Cardiac muscle cell (in vitro differentiated cells and primary cell): ENCODE results near the gene CR1. TPM values are rescaled to one million over a fixed set of nuclear protein-coding genes. Genes with fewer than 3 reads are reported as not detected.
"Not testable (repeated sequence)": the region's sequence is repeated elsewhere in the genome, so short reads cannot be mapped to it uniquely, and the experiment has no call there.

ENCODE experiments used
- DNase-seq, 2 donors: peaks; one replicate each; pipeline versions ENCODE4 v3.0.0 to v3.0.0-alpha.2; 2010 to 2017; ENCODE audit warnings: low read depth in 1 of 2, low spot score in 1 of 2
- H3K27ac ChIP-seq: fragments of 200-600 bp; sonication (generic); 2 replicates; pipeline ENCODE4 v1.5.1; 2016
- H3K27me3 ChIP-seq: fragments of 200-600 bp; sonication (generic); 2 replicates; pipeline ENCODE4 v1.6.0; 2016; ENCODE audit warnings: control low read depth
- H3K36me3 ChIP-seq: fragments of 200-600 bp; sonication (generic); 2 replicates; pipeline ENCODE4 v1.5.1; 2016; ENCODE audit warnings: control low read depth
- H3K4me1 ChIP-seq: fragments of 200-600 bp; sonication (generic); 2 replicates; pipeline ENCODE4 v1.8.1; 2017; ENCODE audit warnings: low read depth, mild to moderate bottlenecking, mixed run types
- H3K4me3 ChIP-seq: fragments of 200-600 bp; sonication (generic); 2 replicates; pipeline ENCODE4 v1.5.1; 2016; ENCODE audit warnings: mild to moderate bottlenecking
- H3K9me3 ChIP-seq: fragments of 200-600 bp; sonication (generic); 2 replicates; pipeline ENCODE4 v1.5.1; 2017; ENCODE audit warnings: low read depth, mild to moderate bottlenecking, control low read depth
- CTCF ChIP-seq: IDR thresholded peaks from 2 replicates; pipeline ENCODE4 v1.5.1; 2012; ENCODE audit warnings: low read depth, mild to moderate bottlenecking, low read length
- polyA plus RNA-seq: library from polyadenylated mRNA; unstranded; fragments of >200 nt; fragmentation: Nextera tagmentation; extraction: Ambion mirVana; gene quantifications from 2 replicates; pipeline ENCODE4 v1.2.1, GENCODE V29; 2016
- total RNA-seq: library from RNA; depleted of rRNA; stranded (reverse); fragments of >200 nt; gene quantifications from 2 replicates; pipeline ENCODE4 v1.2.3, GENCODE V29; 2016

CR1 gene
- total and polyA plus RNA-seq, 2 experiments from 2014 or later: not detected

DNA sequence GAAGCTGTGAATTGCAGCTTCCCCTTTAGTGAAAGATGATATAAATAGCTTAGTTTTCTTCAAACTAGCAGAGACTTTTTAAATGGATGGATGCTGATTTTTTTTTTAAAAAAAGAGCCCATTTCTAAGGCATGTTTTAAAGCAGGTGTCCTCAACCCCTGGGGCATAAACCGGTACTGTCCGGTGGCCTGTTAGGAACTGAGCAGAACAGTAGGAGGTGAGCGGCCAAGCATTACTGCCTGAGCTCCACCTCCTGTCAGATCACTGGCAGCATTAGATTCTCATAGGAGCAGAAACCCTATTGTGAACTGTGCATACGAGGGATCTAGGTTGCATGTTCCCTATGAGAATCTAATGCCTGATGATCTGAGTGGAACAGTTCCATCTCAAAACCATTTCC, 180.2 kb downstream of the CR1 start:
- no peaks in the 10 kb centered on the region for H3K36me3 ChIP-seq
- DNase-seq: no peak
- no peaks in the 10 kb centered on the region for H3K9me3 ChIP-seq
- H3K27ac ChIP-seq: no peak overlapping the region
- H3K4me3 ChIP-seq: no peak overlapping the region
- no peak for TF ChIP-seq CTCF
- H3K27me3 ChIP-seq: no peaks in the 10 kb centered on the region
- no peaks in the 10 kb centered on the region for H3K4me1 ChIP-seq

DNA sequence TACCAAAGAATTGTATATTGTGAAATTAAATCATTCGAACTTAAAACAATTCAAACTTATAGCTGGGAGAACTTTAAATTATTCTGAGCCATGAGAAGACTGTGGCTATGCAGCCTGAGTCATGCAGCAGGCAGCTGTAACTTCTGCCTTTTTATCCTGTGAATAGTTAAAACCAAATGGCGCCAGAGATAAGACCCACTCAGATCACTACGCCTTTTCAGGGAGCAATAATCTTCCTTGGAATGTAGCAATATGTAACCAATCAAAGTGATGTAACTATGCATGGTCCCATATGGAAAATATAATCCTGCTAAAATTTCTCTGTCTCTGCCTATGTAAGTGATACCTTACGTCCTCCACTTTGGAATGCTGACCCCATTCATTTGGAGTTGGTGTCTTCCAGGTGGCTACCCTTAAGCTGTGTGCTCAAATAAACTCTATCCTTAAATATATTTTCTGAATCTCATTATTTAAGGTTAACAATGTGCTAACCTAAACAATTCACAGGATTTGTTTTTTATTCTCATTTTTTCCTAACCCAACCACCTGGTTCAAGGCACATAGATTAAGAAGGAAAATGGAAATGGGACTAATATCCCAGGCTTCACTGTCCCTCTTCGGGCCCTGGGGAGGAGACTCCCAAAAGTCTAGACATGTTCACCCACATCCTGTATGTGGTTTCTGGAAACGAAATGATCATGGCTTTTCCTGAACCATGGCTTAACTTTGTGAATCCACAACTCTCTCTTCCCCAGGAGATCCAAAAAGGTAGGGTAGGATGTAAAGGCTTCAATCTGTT, 184.8 kb downstream of the CR1 start:
- H3K27me3 ChIP-seq, H3K4me1 ChIP-seq, H3K4me3 ChIP-seq, H3K27ac ChIP-seq, H3K36me3 ChIP-seq, H3K9me3 ChIP-seq: not testable (repeated sequence)
- peak in 1 of 2 donors; percentile 72 for DNase-seq

GRCh38 chr1:207682872-207683434, 187.0 kb downstream of the CR1 start:
- DNase-seq, H3K4me3 ChIP-seq, H3K27ac ChIP-seq, H3K4me1 ChIP-seq, H3K36me3 ChIP-seq, H3K9me3 ChIP-seq, H3K27me3 ChIP-seq: not testable (repeated sequence)

- H3K4me1 ChIP-seq, H3K27me3 ChIP-seq, H3K36me3 ChIP-seq, H3K9me3 ChIP-seq, DNase-seq, H3K27ac ChIP-seq, H3K4me3 ChIP-seq: not testable (repeated sequence)
Measured at GRCh38 chr1:207690551-207690950, 194.6 kb downstream of the CR1 start.

GRCh38 chr1:207691010-207691409, 195.1 kb downstream of the CR1 start:
- Histone ChIP-seq H3K9me3 (no peaks in the 10 kb centered on the region), H3K27ac (no peak overlapping the region), H3K4me3 (no peak overlapping the region), H3K27me3 (no peaks in the 10 kb centered on the region), H3K36me3 (no peaks in the 10 kb centered on the region), H3K4me1 (no peaks in the 10 kb centered on the region)
- no peak for TF ChIP-seq CTCF
- no peak for DNase-seq

Other genes with a start within 250 kb of the CR1 start
- 14.6 and 19.4 TPM in 2 replicates for gene CD55, start 174.5 kb upstream of the CR1 start, total RNA-seq
- 20.3 and 24.9 TPM in 2 replicates for gene CD55, start 174.5 kb upstream of the CR1 start, polyA plus RNA-seq
- gene CR2, start 41.8 kb upstream of the CR1 start, total RNA-seq: 0.04 TPM in 1 of 2 replicates, not detected in the other
- gene CR2, start 41.8 kb upstream of the CR1 start, polyA plus RNA-seq: not detected in 2 replicates
- gene CR1L, start 149.0 kb downstream of the CR1 start, total RNA-seq: not detected in 2 replicates
- gene CR1L, start 149.0 kb downstream of the CR1 start, polyA plus RNA-seq: not detected in 2 replicates